B cell (primary cell): ENCODE data around the gene SH3BP2.

ENCODE experiments used
- EZH2 ChIP-seq: IDR thresholded peaks from 2 replicates; pipeline ENCODE4 v1.6.1; 2012; ENCODE audit warnings: borderline replicate concordance, low read depth, mild to moderate bottlenecking, moderate library complexity, low read length; ENCODE audit not compliant: insufficient read depth, poor library complexity, severe bottlenecking
- TF ChIP-seq, protein P1 (sequence below): fragments of 200-600 bp; IDR thresholded peaks from one replicate; pipeline ENCODE4 v1.8.0; 2022; ENCODE audit warnings: antibody characterized with exemption, mild to moderate bottlenecking

- TF ChIP-seq, protein P1, sequence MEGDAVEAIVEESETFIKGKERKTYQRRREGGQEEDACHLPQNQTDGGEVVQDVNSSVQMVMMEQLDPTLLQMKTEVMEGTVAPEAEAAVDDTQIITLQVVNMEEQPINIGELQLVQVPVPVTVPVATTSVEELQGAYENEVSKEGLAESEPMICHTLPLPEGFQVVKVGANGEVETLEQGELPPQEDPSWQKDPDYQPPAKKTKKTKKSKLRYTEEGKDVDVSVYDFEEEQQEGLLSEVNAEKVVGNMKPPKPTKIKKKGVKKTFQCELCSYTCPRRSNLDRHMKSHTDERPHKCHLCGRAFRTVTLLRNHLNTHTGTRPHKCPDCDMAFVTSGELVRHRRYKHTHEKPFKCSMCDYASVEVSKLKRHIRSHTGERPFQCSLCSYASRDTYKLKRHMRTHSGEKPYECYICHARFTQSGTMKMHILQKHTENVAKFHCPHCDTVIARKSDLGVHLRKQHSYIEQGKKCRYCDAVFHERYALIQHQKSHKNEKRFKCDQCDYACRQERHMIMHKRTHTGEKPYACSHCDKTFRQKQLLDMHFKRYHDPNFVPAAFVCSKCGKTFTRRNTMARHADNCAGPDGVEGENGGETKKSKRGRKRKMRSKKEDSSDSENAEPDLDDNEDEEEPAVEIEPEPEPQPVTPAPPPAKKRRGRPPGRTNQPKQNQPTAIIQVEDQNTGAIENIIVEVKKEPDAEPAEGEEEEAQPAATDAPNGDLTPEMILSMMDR: no peak
- no peak for TF ChIP-seq EZH2
These were observed 25.7 kb upstream of the SH3BP2 start for GRCh38 chr4:2767046-2767704.
